Pulmonary artery endothelial cell (primary cell): ENCODE results near the gene ALOX15. TPM values are rescaled to one million over a fixed set of nuclear protein-coding genes. Genes with fewer than 3 reads are reported as not detected.
"Not testable (repeated sequence)": the region's sequence is repeated elsewhere in the genome, so short reads cannot be mapped to it uniquely, and the experiment has no call there.

Experiments
- DNase-seq: peaks from one replicate; pipeline ENCODE4 v3.0.0-alpha.2; 2011; ENCODE audit warnings: low read depth, low spot score
- total RNA-seq: library from RNA; depleted of rRNA; stranded (reverse); fragments of >200 nt; gene quantifications from 2 replicates; pipeline ENCODE4 v1.2.3, GENCODE V29; 2014

The ALOX15 gene
- total RNA-seq, 1 donor from 2014 or later = not detected

DNA sequence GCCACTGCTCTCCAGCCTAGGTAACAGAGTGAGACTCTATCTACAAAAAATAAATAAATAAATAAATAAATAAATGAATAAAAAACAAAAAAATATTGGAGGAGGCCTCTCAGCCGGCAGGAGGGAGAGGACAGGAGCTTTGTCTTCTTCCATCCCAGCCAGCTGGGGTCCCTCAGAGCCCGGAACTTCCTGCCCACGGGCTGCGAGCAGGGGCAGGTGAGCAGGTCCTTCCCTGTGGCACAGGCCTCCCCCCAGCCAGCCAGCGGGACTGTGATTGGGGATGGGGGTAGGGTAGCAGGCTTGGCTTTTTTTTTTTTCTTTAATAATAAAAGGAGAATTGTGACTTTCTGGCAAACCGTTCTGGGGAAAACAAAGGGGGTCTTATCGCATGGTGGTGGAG lies 47.1 kb downstream of the ALOX15 start:
- DNase-seq = no peak

DNA sequence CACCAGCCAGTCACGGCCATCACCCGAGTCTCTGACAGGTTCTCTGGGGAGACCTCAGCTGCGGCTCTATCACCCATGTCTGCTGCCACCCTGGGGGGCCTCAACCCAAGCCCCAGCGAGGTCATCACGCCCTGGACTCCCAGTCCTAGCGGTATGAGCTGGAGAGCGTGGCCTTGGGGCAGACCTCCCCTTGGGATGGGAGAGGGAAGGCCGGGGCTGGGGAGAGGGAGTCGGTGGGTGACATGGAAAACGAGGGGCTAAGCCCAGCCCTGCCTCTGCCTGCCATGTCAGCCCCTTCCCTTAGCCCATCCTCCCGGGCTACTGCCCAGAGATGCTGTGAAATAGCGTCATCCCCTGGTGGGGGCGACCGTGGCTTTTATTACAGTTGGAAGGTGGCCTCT lies 48.5 kb downstream of the ALOX15 start:
- DNase-seq = no peak

DNA sequence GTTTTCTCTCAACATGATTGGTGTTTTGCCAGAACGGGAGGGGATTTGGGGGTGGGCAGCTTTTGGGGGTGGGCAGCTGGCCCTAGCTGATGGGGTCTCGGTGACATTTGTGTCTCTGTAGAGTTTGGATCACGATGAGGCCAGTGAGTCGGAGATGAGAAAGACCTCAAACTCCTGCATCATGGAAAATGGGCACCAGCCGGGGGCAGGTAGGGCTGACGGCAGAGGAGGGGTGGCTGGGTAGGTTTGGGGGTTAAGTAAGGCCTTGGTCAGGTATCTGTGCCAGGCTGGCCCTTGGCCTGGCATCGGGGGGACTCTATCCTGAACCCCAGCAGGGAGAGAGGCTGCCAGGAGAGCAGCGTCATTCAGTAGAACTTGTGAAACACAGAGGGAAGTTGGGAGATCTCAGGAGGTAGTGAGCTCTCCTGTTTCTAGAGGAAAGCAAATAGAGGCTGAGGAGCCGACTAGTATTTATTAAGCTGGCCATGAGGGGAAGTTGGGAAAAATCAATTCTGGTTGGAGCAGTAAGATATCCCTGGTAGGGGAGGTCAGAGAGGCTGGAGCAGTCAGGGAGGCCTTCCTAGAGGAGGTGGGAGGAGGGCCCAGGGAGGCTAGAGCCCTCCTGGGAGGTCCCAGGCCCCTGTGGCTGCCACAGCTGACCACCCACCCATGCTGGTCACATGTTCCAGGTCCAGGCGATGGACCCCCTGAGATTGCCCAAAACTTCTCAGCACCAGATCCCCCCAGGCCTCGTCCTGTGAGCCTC lies 49.1 kb downstream of the ALOX15 start:
- DNase-seq = no peak

DNA sequence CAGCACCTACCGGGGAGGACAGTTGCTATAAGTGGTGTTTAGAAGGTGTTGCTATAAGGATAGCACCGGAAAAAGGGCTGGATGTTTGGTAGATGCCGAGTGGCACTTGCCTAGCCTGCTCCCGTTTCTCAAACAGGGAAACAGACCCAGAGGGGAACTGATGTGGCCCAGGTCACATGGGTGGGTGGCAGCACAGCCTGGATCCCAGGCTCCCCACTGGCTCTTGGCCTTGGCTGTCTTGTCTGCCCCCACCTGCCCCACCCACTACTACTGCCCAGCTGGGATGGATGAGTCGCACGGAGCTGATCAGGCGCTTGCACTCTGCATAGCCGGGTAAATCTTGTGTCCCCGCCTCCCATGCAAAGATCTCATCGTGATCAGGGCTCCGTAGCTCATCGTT lies 49.9 kb downstream of the ALOX15 start:
- DNase-seq = no peak

DNA sequence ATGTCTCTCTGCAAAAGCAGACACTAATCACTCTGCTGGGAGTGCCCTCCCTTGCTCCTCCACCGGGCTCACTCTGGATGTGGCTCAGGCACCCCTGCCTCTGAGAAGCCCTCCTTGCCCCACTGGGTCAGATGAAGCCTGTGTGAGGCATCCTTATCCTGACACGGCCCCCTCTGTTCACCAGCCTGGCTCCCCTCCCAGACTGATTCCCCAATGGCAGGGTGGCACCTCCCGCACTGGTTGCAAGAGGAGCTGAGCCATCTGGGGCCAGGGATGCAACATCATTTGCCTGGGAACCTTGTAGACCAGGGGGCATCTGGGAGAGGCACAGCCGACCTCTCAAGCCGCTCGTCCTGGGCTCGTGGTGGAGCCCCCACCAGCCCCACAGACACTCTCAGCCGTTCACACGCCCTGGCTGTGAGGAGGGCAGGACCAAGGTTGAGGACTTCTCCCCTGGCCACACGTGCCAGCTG lies 50.5 kb downstream of the ALOX15 start:
- DNase-seq = no peak

DNA sequence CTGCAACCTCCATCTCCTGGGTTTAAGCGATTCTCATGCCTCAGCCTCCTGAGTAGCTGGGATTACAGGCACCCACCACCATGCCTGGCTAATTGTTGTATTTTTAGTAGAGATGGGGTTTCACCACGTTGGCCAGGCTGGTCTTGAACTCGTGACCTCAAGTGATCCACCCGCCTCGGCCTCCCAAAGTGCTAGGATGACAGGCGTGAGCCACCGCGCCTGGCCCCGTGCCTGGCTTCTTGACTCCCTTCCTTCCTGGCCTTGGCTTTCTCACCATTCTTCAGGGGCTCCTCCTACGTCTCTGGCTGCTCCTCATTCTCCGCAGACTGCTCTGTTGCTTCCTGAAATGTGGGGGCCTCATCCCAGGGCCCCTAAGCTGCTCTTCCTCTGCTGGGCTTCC lies 51.4 kb downstream of the ALOX15 start:
- DNase-seq = not testable (repeated sequence)

GRCh38 chr17:4588898-4589625 lies 52.4 kb downstream of the ALOX15 start:
- DNase-seq = no peak

- DNase-seq = no peak
These were observed 53.1 kb downstream of the ALOX15 start for GRCh38 chr17:4588391-4588790.

DNA sequence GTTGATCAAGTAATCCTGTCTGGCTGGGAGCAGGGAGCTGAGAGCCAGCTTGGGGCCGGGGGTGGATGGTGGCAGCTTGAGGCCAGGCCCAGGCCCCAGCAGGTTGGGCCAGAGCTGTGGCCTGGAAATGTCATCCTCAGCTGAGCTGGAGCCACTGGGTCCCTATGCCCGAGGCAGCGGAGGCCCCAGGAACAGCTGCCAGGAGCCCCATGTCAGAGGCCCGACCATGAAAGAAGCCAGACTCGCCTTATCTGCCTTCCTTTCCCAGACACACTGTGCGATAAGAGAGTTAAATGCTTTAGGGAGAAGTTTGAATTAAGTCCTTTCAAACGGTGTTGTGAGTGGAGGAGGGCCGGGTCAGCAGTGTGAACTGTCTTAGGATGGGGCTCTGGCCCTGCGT lies 53.7 kb downstream of the ALOX15 start:
- no peak for DNase-seq

DNA sequence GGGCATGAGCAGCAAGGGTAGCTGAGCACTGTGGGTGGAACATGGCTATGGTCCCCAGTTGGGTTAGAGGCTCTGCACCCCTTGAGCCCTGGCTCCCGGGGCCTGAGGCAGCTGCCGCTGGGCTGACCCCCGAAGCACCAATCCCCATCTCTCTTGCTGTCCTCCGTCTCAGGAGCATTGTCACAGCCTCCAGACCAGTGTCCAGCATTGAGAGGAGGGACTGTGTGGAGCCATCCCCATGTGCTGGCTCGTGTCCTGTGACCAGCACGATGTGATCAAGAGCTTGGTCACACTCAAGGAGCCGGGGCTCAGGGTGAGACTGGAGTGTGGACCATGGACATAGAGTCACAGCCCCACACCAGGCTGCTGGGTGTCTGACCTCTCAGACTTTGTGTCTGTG lies 54.3 kb downstream of the ALOX15 start:
- no peak for DNase-seq

DNA sequence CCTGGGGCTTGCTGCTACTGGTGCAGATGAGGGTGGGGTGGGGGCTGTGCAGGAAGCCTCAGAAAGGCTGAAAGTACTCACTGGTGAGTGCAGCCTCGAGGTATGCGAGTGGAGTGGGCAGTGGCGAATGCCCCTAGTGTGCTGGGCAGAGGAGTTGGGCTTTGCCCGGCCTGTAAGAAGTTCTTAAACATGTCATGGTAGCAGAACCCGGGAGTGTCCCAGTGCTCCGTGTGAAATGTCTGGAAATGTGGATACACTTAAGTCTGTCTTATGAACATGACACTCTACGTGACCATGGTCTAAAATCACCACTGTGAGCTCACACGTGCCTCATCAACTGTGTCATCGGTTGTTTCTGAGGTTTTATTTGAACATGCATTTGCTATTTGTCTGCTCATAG lies 55.4 kb downstream of the ALOX15 start:
- no peak for DNase-seq

DNA sequence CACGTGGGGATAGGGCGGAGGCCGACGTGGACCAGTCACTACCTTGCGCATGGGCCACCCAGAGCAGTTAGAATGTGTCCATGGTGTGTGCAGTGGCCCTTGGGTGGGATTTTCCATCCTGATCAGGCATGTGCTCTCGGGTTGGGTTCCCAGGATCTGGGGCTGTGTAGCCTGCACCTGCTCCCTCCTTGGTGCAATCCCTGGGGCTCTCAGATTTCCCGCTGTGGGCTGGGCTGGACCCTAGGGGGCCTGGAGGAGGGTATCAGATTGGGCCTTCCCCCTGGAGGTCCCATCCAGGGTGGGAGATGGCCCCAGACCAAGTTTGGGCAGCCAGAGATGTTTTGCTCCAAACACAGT lies 55.9 kb downstream of the ALOX15 start:
- DNase-seq = no peak

DNA sequence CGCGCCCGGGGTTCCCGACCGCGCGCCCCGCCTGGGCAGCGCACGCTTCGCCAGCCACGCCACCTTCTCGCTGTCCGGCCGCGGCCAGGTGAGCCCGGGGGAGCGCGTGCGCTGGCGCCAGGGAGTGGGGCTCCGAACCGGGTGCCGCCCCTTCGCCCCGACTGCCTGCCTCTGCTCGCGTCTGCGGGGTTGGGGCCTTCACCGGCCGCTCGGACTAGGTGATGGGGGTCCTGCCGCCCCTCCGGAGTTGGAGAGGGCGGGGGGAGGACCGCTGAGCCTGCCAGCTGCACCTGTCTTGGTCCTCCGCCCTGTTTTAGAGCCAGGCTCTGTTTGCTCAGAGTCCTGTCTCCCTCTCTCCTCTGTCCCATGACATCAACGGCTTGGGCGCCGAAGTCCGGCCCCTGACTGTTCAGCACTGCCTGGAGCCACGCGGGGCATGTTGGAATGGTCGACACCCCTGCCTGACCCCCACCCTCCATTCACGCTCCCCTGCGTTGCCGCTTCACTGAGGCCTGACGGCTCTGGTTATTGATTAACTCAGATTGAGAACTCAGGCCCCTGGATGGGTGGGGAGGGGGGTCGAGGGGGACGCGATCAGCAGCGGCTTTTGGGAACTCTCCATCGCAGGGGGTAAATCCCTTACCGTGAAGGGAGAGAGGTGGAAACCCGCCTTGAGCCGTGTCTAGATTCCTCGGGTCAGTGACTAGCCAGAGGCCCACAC lies 56.4 kb downstream of the ALOX15 start:
- no peak for DNase-seq

GRCh38 chr17:4584101-4584916 lies 57.2 kb downstream of the ALOX15 start, which contains the start of gene SMTNL2:
TSS of gene SMTNL2 (plus strand) at chr17:4584529. CDS start at chr17:4584606, 77 bp downstream.
- DNase-seq = no peak

DNA sequence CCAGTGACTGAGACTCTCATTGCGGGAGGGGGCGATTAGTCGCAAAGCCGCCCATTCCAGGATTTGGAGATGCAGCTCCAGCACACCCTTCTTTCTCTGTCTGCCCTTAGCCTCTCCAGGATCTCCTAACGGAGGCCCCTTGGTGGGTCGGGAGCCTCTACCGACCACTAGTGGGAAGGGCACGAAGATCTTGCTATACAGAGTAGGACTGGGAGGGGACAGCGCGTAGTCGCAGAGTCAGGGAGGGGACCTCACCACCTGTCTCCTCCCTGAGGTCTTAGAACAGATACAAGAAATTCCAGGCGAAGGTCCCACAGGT lies 57.7 kb downstream of the ALOX15 start:
- no peak for DNase-seq

- DNase-seq = no peak
These were observed 58.3 kb downstream of the ALOX15 start for GRCh38 chr17:4583206-4583605.

DNA sequence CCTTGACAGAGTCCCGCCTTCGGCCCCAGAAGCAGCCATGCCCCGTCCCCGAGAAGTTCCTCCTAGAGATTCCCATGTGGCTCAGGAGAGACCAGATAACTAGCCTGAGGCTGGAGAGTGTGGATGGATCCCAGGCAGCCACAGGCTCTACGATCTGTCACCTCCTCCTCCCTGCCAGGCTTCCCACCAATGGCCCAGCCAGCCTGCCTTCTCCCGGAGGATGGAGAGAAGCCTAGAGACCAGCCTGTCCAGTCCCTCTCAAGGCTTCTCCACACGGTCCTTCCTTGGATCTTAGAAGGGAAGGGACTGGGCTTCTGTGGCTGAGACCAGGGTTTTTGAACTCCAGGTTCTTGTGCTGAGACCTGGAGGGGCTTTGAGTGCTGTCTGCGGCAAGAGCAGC lies 58.8 kb downstream of the ALOX15 start:
- no peak for DNase-seq

DNA sequence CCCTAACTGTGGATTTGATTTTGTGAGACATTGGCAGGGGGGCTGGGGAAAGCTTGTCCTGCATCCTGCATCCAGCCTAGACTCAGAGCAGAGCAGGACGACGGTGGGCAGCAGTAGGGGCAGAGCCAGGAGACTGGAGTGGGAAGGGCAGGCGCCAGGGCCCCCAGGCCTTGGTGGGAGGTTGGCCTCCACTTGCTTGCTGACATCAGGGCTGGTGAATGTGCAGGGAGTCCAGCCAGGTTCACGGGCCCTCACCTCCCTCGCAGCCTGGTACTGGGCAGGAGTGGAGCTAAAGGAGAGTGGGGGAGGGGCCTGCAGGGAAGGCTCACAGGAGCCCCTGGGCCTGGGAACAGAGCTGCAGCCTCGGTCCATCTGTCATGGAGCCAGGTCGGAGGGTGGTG lies 59.4 kb downstream of the ALOX15 start:
- DNase-seq = no peak
